Suprapubic skin (tissue), 4 donors: ENCODE data around the gene CRYM.

ENCODE experiments used
- EP300 ChIP-seq: sonication (generic); formaldehyde crosslinking; IDR thresholded peaks from one replicate; pipeline ENCODE4 v1.6.1; 2017; ENCODE audit warnings: antibody characterized with exemption
- POLR2A ChIP-seq, 2 donors: fragments of 450-650 bp; IDR thresholded peaks; one replicate each; pipeline ENCODE4 v1.6.1; 2017; ENCODE audit warnings: antibody characterized with exemption in 2 of 2, mild to moderate bottlenecking in 2 of 2, moderate library complexity in 2 of 2
- POLR2AphosphoS5 ChIP-seq, 3 donors: sonication (generic); formaldehyde crosslinking; IDR thresholded peaks; one replicate each; pipeline ENCODE4 v1.6.1; 2017; ENCODE audit warnings: antibody characterized with exemption in 3 of 3
- TF ChIP-seq, protein P1 (sequence below), 2 donors: fragments of 200-600 bp in 1 of 2; fragments of 450-650 bp in 1 of 2; sonication (generic) in 1 of 2; IDR thresholded peaks; one replicate each; pipeline ENCODE4 v1.5.1; 2016 to 2019; ENCODE audit warnings: antibody characterized with exemption in 2 of 2, mild to moderate bottlenecking in 1 of 2, moderate library complexity in 1 of 2

DNA sequence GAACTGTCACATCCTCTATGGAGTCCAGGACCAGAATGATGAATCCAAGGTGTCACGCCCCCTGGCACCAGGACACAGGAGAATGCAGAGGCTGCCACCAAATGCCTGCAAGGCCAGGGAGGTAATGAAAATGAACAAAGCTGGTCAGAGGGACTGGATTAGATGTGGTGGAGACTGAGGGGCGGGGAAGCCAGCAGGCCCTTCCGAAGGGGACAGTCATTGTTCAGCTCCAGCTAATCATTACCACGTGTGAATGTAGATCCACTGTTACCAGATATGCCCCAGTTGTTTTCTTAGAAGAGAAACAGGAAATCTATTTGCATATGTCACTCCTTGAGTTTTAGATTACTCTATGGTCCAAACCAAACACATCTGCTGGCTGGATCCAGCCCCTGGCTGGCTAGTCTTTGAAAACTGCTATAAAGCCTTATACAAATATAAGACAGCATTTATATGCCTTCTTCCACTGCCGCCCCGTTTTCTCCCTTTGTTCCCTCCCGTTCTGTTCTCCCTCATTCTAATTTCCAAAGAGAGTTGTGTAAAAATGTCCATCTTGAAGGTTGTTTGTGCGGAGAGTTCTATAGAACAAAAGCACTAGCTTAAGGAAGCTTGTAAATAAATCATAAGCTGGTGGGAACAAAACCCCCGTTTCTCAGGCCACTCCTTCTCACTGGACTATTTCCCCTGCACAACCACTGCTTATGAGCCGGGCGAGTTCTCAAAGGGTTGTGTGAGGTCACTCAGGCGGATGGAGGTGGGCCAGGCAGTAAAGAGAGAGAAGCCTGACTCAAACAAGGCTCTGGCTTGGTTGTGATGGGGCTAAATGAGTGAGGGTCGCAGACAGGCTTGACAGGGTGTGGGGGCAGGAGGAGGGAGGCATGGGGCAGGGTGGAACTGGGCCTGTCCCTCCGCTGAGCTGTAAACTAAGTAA, 14.2 kb downstream of the CRYM start:
- TF ChIP-seq, protein P1, sequence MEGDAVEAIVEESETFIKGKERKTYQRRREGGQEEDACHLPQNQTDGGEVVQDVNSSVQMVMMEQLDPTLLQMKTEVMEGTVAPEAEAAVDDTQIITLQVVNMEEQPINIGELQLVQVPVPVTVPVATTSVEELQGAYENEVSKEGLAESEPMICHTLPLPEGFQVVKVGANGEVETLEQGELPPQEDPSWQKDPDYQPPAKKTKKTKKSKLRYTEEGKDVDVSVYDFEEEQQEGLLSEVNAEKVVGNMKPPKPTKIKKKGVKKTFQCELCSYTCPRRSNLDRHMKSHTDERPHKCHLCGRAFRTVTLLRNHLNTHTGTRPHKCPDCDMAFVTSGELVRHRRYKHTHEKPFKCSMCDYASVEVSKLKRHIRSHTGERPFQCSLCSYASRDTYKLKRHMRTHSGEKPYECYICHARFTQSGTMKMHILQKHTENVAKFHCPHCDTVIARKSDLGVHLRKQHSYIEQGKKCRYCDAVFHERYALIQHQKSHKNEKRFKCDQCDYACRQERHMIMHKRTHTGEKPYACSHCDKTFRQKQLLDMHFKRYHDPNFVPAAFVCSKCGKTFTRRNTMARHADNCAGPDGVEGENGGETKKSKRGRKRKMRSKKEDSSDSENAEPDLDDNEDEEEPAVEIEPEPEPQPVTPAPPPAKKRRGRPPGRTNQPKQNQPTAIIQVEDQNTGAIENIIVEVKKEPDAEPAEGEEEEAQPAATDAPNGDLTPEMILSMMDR (IDR thresholded peaks at IDR 0.05), result no peak
- TF ChIP-seq POLR2A (IDR thresholded peaks at IDR 0.05) (no peak), POLR2AphosphoS5 (IDR thresholded peaks at IDR 0.05) (no peak), EP300 (no peak)
